Endothelial cell of umbilical vein (primary cell): ENCODE data around the gene DHX30. TPM values are rescaled to one million over a fixed set of nuclear protein-coding genes. Genes with fewer than 3 reads are reported as not detected.

Experiments
- BruUV-seq: library from RNA; stranded (reverse); fragments of 400-500 nt; replicated peaks from 2 replicates; lab custom pipeline; 2021; lab: Mats Ljungman, UMichigan
- CTCF ChIA-PET: fragments of 300-600, 350-600 bp; sonication (Branson Sonifier 250); formaldehyde crosslinking; loops from one replicate; lab custom pipeline; 2021; ENCODE audit warnings: antibody characterized with exemption, inconsistent platforms; lab: Charles Lee
- POLR2A ChIA-PET: fragments of 300-600, 350-600 bp; sonication (Branson Sonifier 250); formaldehyde crosslinking; loops from one replicate; lab custom pipeline; 2021; ENCODE audit warnings: antibody characterized with exemption, inconsistent platforms; lab: Charles Lee
- DNase-seq: peaks from one replicate; pipeline ENCODE4 v3.0.0-alpha.2; 2011; ENCODE audit warnings: low read depth, low spot score
- FAIRE-seq: peaks from 2 replicates; lab custom pipeline; 2011; peaks lifted over from hg19 to GRCh38; lab: Jason Lieb, UNC
- H2AFZ ChIP-seq: 2 replicates; pipeline ENCODE4 v1.6.0; 2012; ENCODE audit warnings: low read depth, low read length, control low read depth, inconsistent platforms
- H3K27ac ChIP-seq: 2 replicates; pipeline ENCODE4 v1.5.1; 2011; ENCODE audit warnings: low read depth, mild to moderate bottlenecking, control low read depth, low read length, moderate library complexity; ENCODE audit not compliant: insufficient read depth
- H3K27me3 ChIP-seq, 2 experiments: 2 replicates each; pipeline versions ENCODE4 v1.6.0 to v1.6.1; 2011; ENCODE audit warnings: low read length in 2 of 2, mixed read lengths in 1 of 2; ENCODE audit not compliant: control insufficient read depth in 2 of 2, insufficient read depth in 2 of 2
- H3K36me3 ChIP-seq, 2 experiments: 2 replicates in 1 of 2; 3 replicates in 1 of 2; pipeline ENCODE4 v1.5.1; 2011; ENCODE audit warnings: low read length in 2 of 2, mild to moderate bottlenecking in 1 of 2, moderate library complexity in 1 of 2; ENCODE audit not compliant: control insufficient read depth in 2 of 2, insufficient read depth in 2 of 2; ENCODE audit errors: extremely low read depth in 1 of 2
- H3K4me1 ChIP-seq: 3 replicates; pipeline ENCODE4 v1.5.1; 2011; ENCODE audit warnings: mild to moderate bottlenecking, low read length; ENCODE audit not compliant: control insufficient read depth, insufficient read depth; ENCODE audit errors: extremely low read depth
- H3K4me2 ChIP-seq: 2 replicates; pipeline ENCODE4 v1.6.1; 2011; ENCODE audit warnings: low read length, control low read depth, mixed read lengths; ENCODE audit not compliant: insufficient read depth
- H3K4me3 ChIP-seq, 3 experiments: fragments of 200-600 bp in 1 of 3; sonication (generic), shearing (Covaris generic) in 1 of 3; replicated peaks in 1 of 3; 2 replicates each; pipeline ENCODE4 v1.5.1; 2011 to 2016; ENCODE audit warnings: control low read depth in 3 of 3, low read length in 3 of 3, mild to moderate bottlenecking in 2 of 3, inconsistent platforms in 1 of 3, low read depth in 1 of 3, moderate library complexity in 1 of 3; ENCODE audit not compliant: insufficient read depth in 1 of 3
- H3K79me2 ChIP-seq: 2 replicates; pipeline ENCODE4 v1.6.0; 2012; ENCODE audit warnings: low read length, inconsistent platforms; ENCODE audit not compliant: control insufficient read depth, insufficient read depth
- H3K9ac ChIP-seq: replicated peaks from 2 replicates; pipeline ENCODE3; 2011; ENCODE audit warnings: low read length, control low read depth; ENCODE audit not compliant: insufficient read depth; ENCODE audit errors: extremely low read depth
- H3K9me1 ChIP-seq: replicated peaks from 3 replicates; pipeline ENCODE4 v1.6.0; 2011; ENCODE audit warnings: mild to moderate bottlenecking, low read length; ENCODE audit not compliant: control insufficient read depth, insufficient read depth; ENCODE audit errors: extremely low read depth
- H3K9me3 ChIP-seq: replicated peaks from 2 replicates; pipeline ENCODE4 v1.5.1; 2012; ENCODE audit warnings: low read length, inconsistent platforms; ENCODE audit not compliant: control insufficient read depth, insufficient read depth
- H4K20me1 ChIP-seq: replicated peaks from 2 replicates; pipeline ENCODE3; 2011; ENCODE audit warnings: mild to moderate bottlenecking, low read length; ENCODE audit not compliant: control insufficient read depth, insufficient read depth; ENCODE audit errors: extremely low read depth
- CTCF ChIP-seq, 2 donors: IDR thresholded peaks; 1 replicate in 1 of 2; 2 replicates in 1 of 2; pipeline ENCODE4 v1.5.1; 2011; ENCODE audit warnings: low read length in 2 of 2, mild to moderate bottlenecking in 2 of 2, moderate library complexity in 2 of 2, control low read depth in 1 of 2, inconsistent platforms in 1 of 2, low read depth in 1 of 2; ENCODE audit not compliant: insufficient read depth in 1 of 2; ENCODE audit errors: extremely low read depth in 1 of 2
- EZH2 ChIP-seq: IDR thresholded peaks from 2 replicates; pipeline ENCODE4 v1.6.1; 2012; ENCODE audit warnings: borderline replicate concordance, low read depth, mild to moderate bottlenecking, moderate library complexity, low read length, inconsistent platforms; ENCODE audit not compliant: severe bottlenecking
- FOS ChIP-seq: IDR thresholded peaks from 2 replicates; pipeline ENCODE4 v1.6.1; 2011; ENCODE audit warnings: mild to moderate bottlenecking, low read length, moderate library complexity, borderline replicate concordance; ENCODE audit not compliant: insufficient read depth
- GATA2 ChIP-seq: IDR thresholded peaks from 2 replicates; pipeline ENCODE4 v1.7.0; 2011; ENCODE audit warnings: low read depth, mild to moderate bottlenecking, moderate library complexity, mixed read lengths, low read length; ENCODE audit not compliant: insufficient read length, insufficient read depth
- JUN ChIP-seq: IDR thresholded peaks from 2 replicates; pipeline ENCODE4 v1.6.1; 2011; ENCODE audit warnings: borderline replicate concordance, low read depth; ENCODE audit not compliant: insufficient read length, insufficient read depth
- MAX ChIP-seq: IDR thresholded peaks from 2 replicates; pipeline ENCODE4 v1.6.1; 2011; ENCODE audit not compliant: insufficient read depth, insufficient read length
- MYC ChIP-seq: IDR thresholded peaks from one replicate; pipeline ENCODE4 v1.6.1; 2011; ENCODE audit warnings: mild to moderate bottlenecking, low read depth, low read length
- POLR2A ChIP-seq: IDR thresholded peaks from 2 replicates; pipeline ENCODE4 v1.6.1; 2012; ENCODE audit warnings: low read depth, mild to moderate bottlenecking, control low read depth, low read length
- POLR2AphosphoS5 ChIP-seq: IDR thresholded peaks from 2 replicates; pipeline ENCODE4 v1.6.1; 2012; ENCODE audit warnings: low read depth, mild to moderate bottlenecking, control low read depth, low read length, moderate library complexity; ENCODE audit not compliant: insufficient read depth
- dilution Hi-C: fragments of 300-500 bp; cut with MboI; formaldehyde crosslinking; loops from one replicate; pipeline ENCODE4 v1.15.0; 2019; ENCODE audit warnings: low sequenced_read_pairs; ENCODE audit not compliant: extremely low pct_ligation_motif_present
- intact Hi-C: fragments of 100-400 bp; cut with micrococcal nuclease; formaldehyde crosslinking; loops from one replicate; pipeline ENCODE4 v1.10.0; 2022
- polyA plus RNA-seq, 4 experiments: library from polyadenylated mRNA; depleted of rRNA in 3 of 4; stranded (reverse) in 3 of 4; unstranded in 1 of 4; fragments of >200 nt; gene quantifications; 2 replicates each; pipeline versions ENCODE4 v1.2.1 to v1.2.3, GENCODE V29; 2011 to 2012; ENCODE audit warnings: missing spikeins in 1 of 4
- total RNA-seq: library from RNA; stranded (reverse); gene quantifications from 2 replicates; pipeline ENCODE4 v1.2.3, GENCODE V29; 2021

Gene DHX30
- total and polyA plus RNA-seq, 2 donors (not counting 3 experiments of a cell fraction or from before 2014, with no cell fraction given): 79.0 to 86.9 TPM

- no peak for TF ChIP-seq GATA2
- no peak for TF ChIP-seq POLR2AphosphoS5
- no peak for TF ChIP-seq CTCF (IDR thresholded peaks at IDR 0.05; ENCODE audit: extremely low read depth in 1 of 2, insufficient read depth in 1 of 2, low read depth in 1 of 2, low read length in 2 of 2)
- no peak for TF ChIP-seq EZH2
- no peak for TF ChIP-seq JUN
- TF ChIP-seq FOS: no peak
- TF ChIP-seq MYC: no peak
- no peak for TF ChIP-seq POLR2A
- no peak for TF ChIP-seq MAX
- peaks cover 5% of the 10 kb centered on the region for H3K4me1 ChIP-seq
- FAIRE-seq: no peak
- H3K9me3 ChIP-seq: no peaks in the 10 kb centered on the region
- H3K27ac ChIP-seq: no peak overlapping the region
- intact Hi-C loops (no loop called here), dilution Hi-C loops (no loop called here)
- no peak overlapping the region for H3K4me2 ChIP-seq
- peaks cover 11 to 19% of the 10 kb centered on the region in 2 experiments for H3K36me3 ChIP-seq
- H3K9ac ChIP-seq: no peak overlapping the region
- H3K9me1 ChIP-seq: no peaks in the 10 kb centered on the region
- no peak for DNase-seq
- H2AFZ ChIP-seq: no peak overlapping the region
- CTCF ChIA-PET: interaction anchor here (0.8 to 1.9 kb wide), 6 partner anchors 10 to 265 kb away, joined by 3 to 8 read pairs (median 4); no protein-coding TSS in a partner anchor
- no peaks in the 10 kb centered on the region for H4K20me1 ChIP-seq
- no peak overlapping the region for H3K4me3 ChIP-seq
- BruUV-seq: no TSS peak
- POLR2A ChIA-PET: interaction anchor here (0.6 kb wide), 1 partner anchor 35 kb away, joined by 3 read pairs; no protein-coding TSS in a partner anchor
- no peaks in the 10 kb centered on the region for H3K27me3 ChIP-seq
- H3K79me2 ChIP-seq: no peaks in the 10 kb centered on the region
Measured at GRCh38 chr3:47892286-47893040, 89.5 kb downstream of the DHX30 start.
